ENCODE measurements around the gene NDUFS8.

DNA sequence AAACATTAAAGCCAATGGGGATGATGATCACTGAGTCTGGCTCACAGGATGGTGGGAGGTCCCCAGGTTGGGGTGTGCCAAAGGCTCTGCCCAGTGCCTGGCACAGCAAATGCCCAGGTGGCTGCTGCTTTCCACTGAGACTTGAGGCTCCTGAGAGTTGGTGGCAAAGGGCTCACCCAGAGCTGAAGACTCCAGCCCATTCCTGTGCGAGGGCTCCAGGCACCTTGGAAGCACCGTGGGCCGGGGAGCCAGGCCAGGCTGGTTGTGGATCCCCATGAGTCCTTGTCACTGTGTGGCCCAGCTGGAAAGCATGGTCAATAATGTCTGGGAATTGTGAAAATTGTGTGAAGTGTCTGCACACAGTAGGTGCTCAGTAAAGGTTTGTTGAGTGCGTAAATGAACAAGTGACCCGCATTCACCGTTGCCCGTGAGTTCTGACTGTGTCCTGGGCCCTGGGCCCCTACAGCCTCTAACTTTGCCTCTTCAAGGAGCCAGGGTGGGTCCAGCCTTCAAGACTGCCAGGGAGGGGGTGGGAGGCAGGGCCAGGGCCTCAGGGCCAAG is 23.8 kb upstream of the NDUFS8 start:
- TF ChIP-seq POLR2A (IDR thresholded peaks at IDR 0.05; ENCODE audit: low read depth, low read length) (no peak), POLR2AphosphoS5 (IDR thresholded peaks at IDR 0.05; ENCODE audit: low read depth, low read length) (no peak), TAF1 (IDR thresholded peaks at IDR 0.05; ENCODE audit: low read depth, low read length) (no peak), SPI1 (IDR thresholded peaks at IDR 0.05; ENCODE audit: low read depth, low read length) (no peak)
